Measurements from ENCODE around the gene SLC45A3. TPM values are rescaled to one million over a fixed set of nuclear protein-coding genes. Genes with fewer than 3 reads are reported as not detected.

SLC45A3 gene
- total RNA-seq, 4 donors from 2014 or later, result 0.84 to 1.3 (median 1.1) TPM

DNA sequence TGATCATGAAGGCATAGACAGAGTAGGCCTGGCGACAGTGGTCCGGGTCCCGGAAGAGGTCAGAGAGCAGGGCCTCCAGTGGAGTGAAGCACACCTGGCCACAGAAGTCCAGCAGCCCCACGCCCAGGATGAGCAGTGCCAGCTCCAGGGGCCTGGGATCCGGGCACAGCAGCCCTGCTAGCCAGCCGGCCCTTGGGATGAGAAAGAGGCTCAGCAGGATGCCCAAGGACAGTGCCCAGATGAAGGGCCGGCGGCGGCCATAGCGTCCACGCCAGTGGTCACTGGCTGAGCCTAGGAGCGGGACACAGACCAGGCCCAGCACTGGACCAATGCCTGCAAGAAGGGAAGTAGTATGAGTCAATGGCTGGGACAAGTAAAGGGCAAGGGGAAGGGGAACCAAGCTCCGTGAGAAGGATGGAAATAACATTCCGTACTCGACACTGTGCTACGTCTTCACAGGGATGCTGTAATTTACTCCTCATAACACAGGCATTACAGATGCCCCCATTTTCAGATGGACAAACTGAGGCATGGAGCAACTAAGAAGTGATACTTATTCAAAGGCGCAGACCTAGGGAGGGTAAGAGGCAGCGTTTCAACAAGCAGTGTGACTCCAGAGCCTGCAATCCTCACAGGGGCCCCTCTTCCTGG lies 16.9 kb downstream of the SLC45A3 start:
- WGBS, 2 donors (ENCODE audit: low coverage in 1 of 2), result 74 to 78% methylated on average over 6 of the region's 18 CpGs
- Histone ChIP-seq H3K27ac (no peak overlapping the region), H3K27me3 (peaks cover 16% of the 10 kb centered on the region), H3K36me3 (no peaks in the 10 kb centered on the region), H3K9me3 (no peaks in the 10 kb centered on the region), H3K4me1 (peaks cover 0 to 9% (median 4%) of the 10 kb centered on the region in 3 donors), H3K4me3 (no peak overlapping the region)
- TF ChIP-seq POLR2A (IDR thresholded peaks at IDR 0.05), result no peak
- no peak for TF ChIP-seq EP300 (IDR thresholded peaks at IDR 0.05)
- TF ChIP-seq, protein P1, sequence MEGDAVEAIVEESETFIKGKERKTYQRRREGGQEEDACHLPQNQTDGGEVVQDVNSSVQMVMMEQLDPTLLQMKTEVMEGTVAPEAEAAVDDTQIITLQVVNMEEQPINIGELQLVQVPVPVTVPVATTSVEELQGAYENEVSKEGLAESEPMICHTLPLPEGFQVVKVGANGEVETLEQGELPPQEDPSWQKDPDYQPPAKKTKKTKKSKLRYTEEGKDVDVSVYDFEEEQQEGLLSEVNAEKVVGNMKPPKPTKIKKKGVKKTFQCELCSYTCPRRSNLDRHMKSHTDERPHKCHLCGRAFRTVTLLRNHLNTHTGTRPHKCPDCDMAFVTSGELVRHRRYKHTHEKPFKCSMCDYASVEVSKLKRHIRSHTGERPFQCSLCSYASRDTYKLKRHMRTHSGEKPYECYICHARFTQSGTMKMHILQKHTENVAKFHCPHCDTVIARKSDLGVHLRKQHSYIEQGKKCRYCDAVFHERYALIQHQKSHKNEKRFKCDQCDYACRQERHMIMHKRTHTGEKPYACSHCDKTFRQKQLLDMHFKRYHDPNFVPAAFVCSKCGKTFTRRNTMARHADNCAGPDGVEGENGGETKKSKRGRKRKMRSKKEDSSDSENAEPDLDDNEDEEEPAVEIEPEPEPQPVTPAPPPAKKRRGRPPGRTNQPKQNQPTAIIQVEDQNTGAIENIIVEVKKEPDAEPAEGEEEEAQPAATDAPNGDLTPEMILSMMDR (IDR thresholded peaks at IDR 0.05), result no peak
- no peak for TF ChIP-seq POLR2AphosphoS5 (IDR thresholded peaks at IDR 0.05)
- ATAC-seq, result no peak

DNA sequence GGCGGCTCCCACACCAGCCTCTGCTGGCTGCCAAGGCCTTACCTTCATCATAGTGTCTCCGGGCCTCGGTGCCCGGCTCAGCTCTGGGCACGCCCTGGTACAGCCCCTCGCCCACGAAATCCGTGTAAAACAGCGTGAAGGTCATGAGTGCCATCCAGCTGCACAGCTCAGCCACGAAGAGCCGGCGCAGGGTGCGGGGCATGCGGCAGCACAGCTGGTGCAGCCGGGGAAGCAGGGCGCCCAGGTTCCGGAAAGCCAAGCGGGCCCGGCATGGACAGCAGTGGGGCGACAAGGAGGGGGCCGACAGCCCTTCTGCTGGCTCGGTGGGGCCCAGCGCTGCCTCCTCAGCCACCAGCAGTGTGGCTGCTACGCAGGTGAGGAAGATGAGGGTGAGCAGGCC lies 17.5 kb downstream of the SLC45A3 start:
- no CpG with 5 or more reads among the region's 24 CpGs for WGBS, 2 donors (ENCODE audit: low coverage in 1 of 2)
- Histone ChIP-seq H3K9me3 (no peaks in the 10 kb centered on the region), H3K27ac (no peak overlapping the region), H3K4me1 (peaks cover 0 to 9% (median 4%) of the 10 kb centered on the region in 3 donors), H3K27me3 (peaks cover 10% of the 10 kb centered on the region), H3K36me3 (no peaks in the 10 kb centered on the region), H3K4me3 (no peak overlapping the region)
- TF ChIP-seq POLR2AphosphoS5 (IDR thresholded peaks at IDR 0.05) (no peak), EP300 (IDR thresholded peaks at IDR 0.05) (no peak)
- no peak for ATAC-seq

DNA sequence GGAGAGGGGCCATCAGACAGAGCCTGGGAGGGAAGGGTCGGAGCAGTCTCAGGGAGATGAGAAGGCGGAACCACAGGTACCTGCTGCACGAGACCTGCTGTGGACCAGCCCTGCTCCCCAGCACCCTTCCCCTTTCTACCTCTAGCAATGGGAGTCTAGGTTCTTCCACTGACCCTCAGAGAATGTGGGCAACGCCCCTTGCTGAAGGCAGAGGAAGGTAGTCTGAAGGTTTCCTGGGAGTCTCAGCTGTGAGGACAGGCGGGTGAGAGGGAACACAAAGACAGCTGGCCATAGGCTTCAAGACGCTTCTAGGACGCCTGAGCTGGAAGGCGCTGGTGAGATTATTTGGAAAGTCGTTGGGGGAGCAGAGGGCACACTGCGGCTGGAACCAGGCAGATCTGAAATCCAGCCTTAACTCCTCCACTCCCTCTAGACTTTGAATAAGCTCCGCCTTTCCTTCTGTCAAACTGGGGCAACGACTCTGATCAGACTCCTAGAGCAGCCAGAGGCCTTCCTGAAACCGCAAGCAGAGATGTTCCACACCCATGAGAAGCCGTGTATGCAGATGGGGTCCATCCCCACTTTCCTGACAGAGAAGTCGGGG lies 18.1 kb downstream of the SLC45A3 start:
- TF ChIP-seq POLR2AphosphoS5 (IDR thresholded peaks at IDR 0.05), result no peak
- TF ChIP-seq, protein P1 (IDR thresholded peaks at IDR 0.05), result no peak
- TF ChIP-seq POLR2A (IDR thresholded peaks at IDR 0.05), result no peak
- no peak for TF ChIP-seq EP300 (IDR thresholded peaks at IDR 0.05)
- 58 to 100% methylated on average over 1 to 2 of the region's 15 CpGs for WGBS, 2 donors (ENCODE audit: low coverage in 1 of 2)
- ATAC-seq, result no peak
- H3K27ac ChIP-seq, result no peak overlapping the region
- peaks cover 7% of the 10 kb centered on the region for H3K27me3 ChIP-seq
- no peaks in the 10 kb centered on the region for H3K36me3 ChIP-seq
- H3K9me3 ChIP-seq, result no peaks in the 10 kb centered on the region
- H3K4me1 ChIP-seq, result peaks cover 0 to 9% (median 4%) of the 10 kb centered on the region in 3 donors
- no peak overlapping the region for H3K4me3 ChIP-seq

DNA sequence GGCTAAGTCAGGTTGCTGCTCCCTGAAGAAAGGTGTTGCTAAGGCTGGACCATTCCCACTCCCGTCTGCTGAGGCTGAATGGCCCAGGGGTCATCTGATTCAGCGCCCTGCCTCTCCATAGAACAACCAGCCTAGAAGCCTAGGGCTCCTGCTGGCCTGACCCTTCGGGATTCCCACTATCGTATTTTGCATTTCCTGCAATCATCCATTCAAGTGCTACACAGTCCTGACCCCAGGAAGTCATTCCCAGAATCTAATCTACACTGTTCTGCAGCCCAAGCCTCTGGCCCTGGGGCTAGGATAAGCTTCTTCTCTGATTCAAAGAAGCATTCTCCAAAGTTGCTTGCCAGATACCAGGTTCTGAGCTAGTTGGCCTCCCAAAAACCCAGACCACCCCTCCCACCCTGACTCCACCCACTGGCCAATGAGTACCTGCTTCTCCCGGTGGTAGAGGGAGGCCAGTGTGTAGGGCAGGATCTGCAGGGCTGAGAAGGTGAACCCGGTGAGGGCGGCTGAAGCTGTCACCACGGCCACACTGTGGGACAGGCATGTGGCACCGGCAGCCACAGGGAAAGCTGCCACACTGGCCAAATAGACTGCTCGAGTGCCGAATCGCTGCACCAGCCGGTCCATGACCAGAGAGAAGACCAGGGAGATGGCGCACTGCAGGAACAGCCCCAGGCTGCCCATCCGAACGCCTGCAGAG lies 18.7 kb downstream of the SLC45A3 start:
- no peaks in the 10 kb centered on the region for H3K36me3 ChIP-seq
- no peak for ATAC-seq
- peaks cover 7% of the 10 kb centered on the region for H3K27me3 ChIP-seq
- no peak overlapping the region for H3K27ac ChIP-seq
- TF ChIP-seq POLR2A (IDR thresholded peaks at IDR 0.05) (no peak), EP300 (IDR thresholded peaks at IDR 0.05) (no peak), POLR2AphosphoS5 (IDR thresholded peaks at IDR 0.05) (no peak)
- TF ChIP-seq, protein P1 (IDR thresholded peaks at IDR 0.05), result no peak
- 80 to 84% methylated on average over 4 of the region's 16 CpGs for WGBS, 2 donors (ENCODE audit: low coverage in 1 of 2)
- peaks cover 0 to 9% (median 4%) of the 10 kb centered on the region in 3 donors for H3K4me1 ChIP-seq
- no peaks in the 10 kb centered on the region for H3K9me3 ChIP-seq
- H3K4me3 ChIP-seq, result no peak overlapping the region

DNA sequence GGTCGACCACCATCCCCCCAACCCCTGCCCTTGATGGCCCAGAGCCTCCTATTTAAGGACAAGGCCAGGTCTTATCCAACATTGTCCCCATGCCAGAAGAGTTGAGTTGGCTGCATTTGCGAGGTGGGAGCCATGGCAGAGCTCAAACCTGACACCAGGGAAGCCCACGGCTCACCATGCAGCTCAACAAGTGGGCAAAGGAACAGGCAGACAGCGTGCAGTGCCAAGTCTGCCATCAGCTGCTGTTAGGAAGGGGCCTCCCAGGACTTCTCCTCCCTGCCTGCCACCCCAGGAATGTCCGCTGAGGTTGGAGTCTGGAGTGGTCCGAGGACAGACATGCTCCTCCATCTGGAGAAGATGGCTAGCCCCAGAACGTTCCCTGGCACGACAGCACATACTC lies 19.9 kb downstream of the SLC45A3 start:
- H3K36me3 ChIP-seq, result no peaks in the 10 kb centered on the region
- no peaks in the 10 kb centered on the region for H3K9me3 ChIP-seq
- no peak for ATAC-seq
- H3K4me1 ChIP-seq, result peaks cover 0 to 9% (median 4%) of the 10 kb centered on the region in 3 donors
- 83% methylated on average over 1 of the region's 8 CpGs; no CpG with 5 or more reads in 1 of the 2 donors for WGBS, 2 donors (ENCODE audit: low coverage in 1 of 2)
- TF ChIP-seq POLR2AphosphoS5 (IDR thresholded peaks at IDR 0.05) (no peak), POLR2A (IDR thresholded peaks at IDR 0.05) (no peak), EP300 (IDR thresholded peaks at IDR 0.05) (no peak)
- TF ChIP-seq, protein P1 (IDR thresholded peaks at IDR 0.05), result no peak
- no peak overlapping the region for H3K4me3 ChIP-seq
- H3K27me3 ChIP-seq, result peaks cover 7% of the 10 kb centered on the region
- no peak overlapping the region for H3K27ac ChIP-seq
